ENCODE data around the gene STRN.

- TF ChIP-seq FOXK2 (IDR thresholded peaks at IDR 0.05) (no peak), HDGF (IDR thresholded peaks at IDR 0.05; ENCODE audit: borderline replicate concordance) (no peak), BHLHE40 (IDR thresholded peaks at IDR 0.05; ENCODE audit: borderline replicate concordance) (no peak), ARNT (IDR thresholded peaks at IDR 0.05) (no peak), ELF4 (IDR thresholded peaks at IDR 0.05) (no peak), ZNF384 (IDR thresholded peaks at IDR 0.05) (no peak), SUZ12 (IDR thresholded peaks at IDR 0.05) (no peak), SP1 (IDR thresholded peaks at IDR 0.05) (no peak), FOXA1 (IDR thresholded peaks at IDR 0.05) (no peak), NFRKB (IDR thresholded peaks at IDR 0.05) (no peak), TARDBP (IDR thresholded peaks at IDR 0.05) (no peak), FOXM1 (IDR thresholded peaks at IDR 0.05; ENCODE audit: borderline replicate concordance) (no peak), CTBP1 (IDR thresholded peaks at IDR 0.05; ENCODE audit: borderline replicate concordance) (no peak)
These were observed 3.2 kb downstream of the STRN start for GRCh38 chr2:36963106-36963505.
